AG09319 (cell line): ENCODE results near the gene LIN9.

Experiments
- DNase-seq: peaks from one replicate; pipeline ENCODE4 v3.0.0-alpha.2; 2010; ENCODE audit warnings: low read depth; ENCODE audit errors: extremely low read depth
- CTCF ChIP-seq: IDR thresholded peaks from 2 replicates; pipeline ENCODE4 v1.5.1; 2011; ENCODE audit warnings: low read depth, mild to moderate bottlenecking, inconsistent platforms, low read length, moderate library complexity

The LIN9 gene

GRCh38 chr1:226248796-226249195 is 60.2 kb downstream of the LIN9 start:
- no peak for TF ChIP-seq CTCF
- no peak for DNase-seq

- DNase-seq: no peak
- no peak for TF ChIP-seq CTCF
These were observed 60.9 kb downstream of the LIN9 start for GRCh38 chr1:226248091-226248490.

GRCh38 chr1:226239421-226239820 is 69.5 kb downstream of the LIN9 start:
- TF ChIP-seq CTCF: no peak
- DNase-seq: no peak

GRCh38 chr1:226236826-226237225 is 72.1 kb downstream of the LIN9 start:
- TF ChIP-seq CTCF: no peak
- no peak for DNase-seq

- TF ChIP-seq CTCF: no peak
These were observed 75.2 kb downstream of the LIN9 start for GRCh38 chr1:226233806-226234205.

GRCh38 chr1:226233293-226233692 is 75.7 kb downstream of the LIN9 start:
- no peak for DNase-seq
- no peak for TF ChIP-seq CTCF

More at GRCh38 chr1:226233806-226234205, 75.2 kb downstream of the LIN9 start:
- DNase-seq: no peak

- DNase-seq: no peak
- no peak for TF ChIP-seq CTCF
These were observed 82.4 kb downstream of the LIN9 start for GRCh38 chr1:226226601-226227000.
